Central memory CD8-positive, alpha-beta T cell (primary cell): ENCODE data around the gene ZNF594.
"Not testable (repeated sequence)": the region's sequence is repeated elsewhere in the genome, so short reads cannot be mapped to it uniquely, and the experiment has no call there.

Source experiments
- ATAC-seq: fragments of 150-1000 bp; cut with Tn5 transposase; replicated peaks from 2 replicates; pipeline ENCODE4 v1.10.0; 2022; ENCODE audit warnings: mild to moderate bottlenecking, moderate FRiP score, moderate number of reproducible peaks; ENCODE audit not compliant: poor library complexity, severe bottlenecking; ENCODE audit errors: extremely low read depth
- DNase-seq, 2 donors: peaks; one replicate each; pipeline ENCODE4 v3.0.0; 2021; ENCODE audit warnings: low spot score in 2 of 2
- H3K27ac Mint-ChIP-seq: one replicate; pipeline ENCODE4 v1.8.0; 2022; ENCODE audit warnings: low read depth, mild to moderate bottlenecking, moderate library complexity, mixed read lengths
- H3K27me3 Mint-ChIP-seq: one replicate; pipeline ENCODE4 v1.8.0; 2022; ENCODE audit warnings: mixed read lengths
- H3K36me3 Mint-ChIP-seq: one replicate; pipeline ENCODE4 v1.8.0; 2022; ENCODE audit warnings: mild to moderate bottlenecking, moderate library complexity, mixed read lengths; ENCODE audit not compliant: insufficient read depth
- H3K4me1 Mint-ChIP-seq: one replicate; pipeline ENCODE4 v1.8.0; 2022; ENCODE audit warnings: mixed read lengths
- H3K4me3 Mint-ChIP-seq: one replicate; pipeline ENCODE4 v1.8.0; 2022; ENCODE audit warnings: mild to moderate bottlenecking, moderate library complexity, mixed read lengths
- H3K9me3 Mint-ChIP-seq: one replicate; pipeline ENCODE4 v1.8.0; 2022; ENCODE audit warnings: mixed read lengths

Gene ZNF594

DNA sequence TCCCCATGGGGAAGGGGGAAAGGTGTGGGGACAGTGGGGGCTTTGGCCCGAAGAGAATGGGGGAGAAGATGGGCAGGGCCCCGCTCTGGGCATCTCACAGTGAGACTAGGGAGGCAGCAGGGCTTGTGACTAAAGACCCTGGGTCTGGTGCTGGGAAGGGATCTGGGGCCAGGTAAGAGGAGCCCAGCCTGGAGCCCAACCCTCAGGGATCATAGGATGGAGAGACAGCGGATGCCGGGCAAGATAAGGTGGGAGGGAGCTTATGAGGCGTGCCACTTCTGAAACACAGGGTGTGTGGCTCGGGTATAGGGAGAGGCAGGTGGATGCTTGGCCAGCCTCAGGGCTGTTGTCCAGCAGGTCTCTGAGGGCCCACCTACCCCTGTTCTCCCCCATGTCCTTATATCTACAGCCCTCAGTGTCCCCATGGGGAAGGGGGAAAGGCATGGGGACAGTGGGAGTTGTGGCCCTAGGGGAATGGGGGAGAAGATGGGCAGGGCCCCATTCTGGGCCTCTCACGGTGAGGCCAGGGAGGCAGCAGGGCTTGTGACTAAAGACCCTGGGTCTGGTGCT lies 60.4 kb downstream of the ZNF594 start:
- H3K27ac Mint-ChIP-seq: no peak overlapping the region
- ATAC-seq (no peak), DNase-seq (no peak)
- no peaks in the 10 kb centered on the region for H3K9me3 Mint-ChIP-seq
- no peaks in the 10 kb centered on the region for H3K36me3 Mint-ChIP-seq
- no peaks in the 10 kb centered on the region for H3K4me1 Mint-ChIP-seq
- peaks cover 13% of the 10 kb centered on the region for H3K27me3 Mint-ChIP-seq
- H3K4me3 Mint-ChIP-seq: no peak overlapping the region

DNA sequence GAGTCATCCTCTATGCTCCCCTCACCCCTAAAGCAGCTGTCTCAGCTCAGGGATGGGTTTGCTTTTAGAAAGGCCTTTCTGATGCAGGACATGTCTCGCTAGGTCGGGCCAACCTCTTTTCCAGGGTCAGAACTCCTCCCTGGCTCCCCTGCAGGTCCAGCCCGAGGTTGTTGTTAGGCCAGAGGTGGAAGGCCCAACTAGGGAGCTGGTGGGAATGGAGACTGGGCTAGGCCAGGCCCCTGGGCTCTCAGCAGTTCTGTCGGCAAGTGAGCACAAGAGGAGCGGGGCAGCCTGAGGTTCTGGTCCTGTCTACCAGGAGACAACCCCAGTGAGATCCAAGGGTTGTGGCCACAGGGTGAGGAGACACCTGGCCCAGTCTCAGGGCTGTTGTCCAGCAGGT lies 61.0 kb downstream of the ZNF594 start:
- not testable (repeated sequence) for H3K27ac Mint-ChIP-seq, H3K9me3 Mint-ChIP-seq, H3K4me1 Mint-ChIP-seq, ATAC-seq, DNase-seq, H3K4me3 Mint-ChIP-seq, H3K36me3 Mint-ChIP-seq
- H3K27me3 Mint-ChIP-seq: peaks cover 18% of the 10 kb centered on the region

DNA sequence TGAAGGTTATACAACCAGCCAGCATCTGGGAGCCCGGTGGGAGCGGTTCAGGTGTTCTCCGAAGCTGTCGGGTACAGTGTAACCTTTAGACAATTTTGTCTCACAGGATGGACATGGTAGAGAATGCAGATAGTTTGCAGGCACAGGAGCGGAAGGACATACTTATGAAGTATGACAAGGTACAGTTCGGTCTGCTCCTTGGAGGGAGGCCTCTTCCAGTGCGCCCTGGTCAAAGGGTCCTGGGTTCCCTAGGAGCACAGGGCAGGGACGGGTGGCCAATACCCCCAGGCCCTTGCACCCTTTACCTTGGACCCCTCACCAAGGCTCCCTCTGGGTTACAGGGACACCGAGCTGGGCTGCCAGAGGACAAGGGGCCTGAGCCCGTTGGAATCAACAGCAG lies 61.4 kb downstream of the ZNF594 start:
- peaks cover 19% of the 10 kb centered on the region for H3K27me3 Mint-ChIP-seq
- not testable (repeated sequence) for H3K4me1 Mint-ChIP-seq, H3K9me3 Mint-ChIP-seq, H3K27ac Mint-ChIP-seq, DNase-seq, H3K36me3 Mint-ChIP-seq, ATAC-seq, H3K4me3 Mint-ChIP-seq

DNA sequence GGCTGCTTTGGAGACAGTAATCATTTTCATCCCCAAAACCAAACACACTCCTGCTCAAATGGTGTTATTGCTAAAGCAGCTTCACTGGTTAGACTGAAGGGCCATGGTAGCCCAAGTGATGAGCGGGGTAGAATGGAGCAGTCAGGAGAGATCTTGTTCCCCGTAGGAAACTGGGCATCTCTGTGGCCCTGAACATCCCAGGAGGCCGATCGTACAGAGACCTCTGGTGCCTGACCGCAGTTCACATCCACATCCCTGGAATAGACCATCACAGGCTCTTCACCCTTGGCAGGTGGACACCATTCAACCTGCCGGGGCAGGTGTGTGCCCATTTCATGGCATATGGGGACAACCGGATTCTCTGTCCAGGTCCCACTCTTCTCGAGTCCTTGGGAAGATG lies 61.9 kb downstream of the ZNF594 start:
- H3K27ac Mint-ChIP-seq, H3K9me3 Mint-ChIP-seq, H3K4me1 Mint-ChIP-seq, H3K36me3 Mint-ChIP-seq, H3K4me3 Mint-ChIP-seq, DNase-seq, ATAC-seq: not testable (repeated sequence)
- H3K27me3 Mint-ChIP-seq: peaks cover 19% of the 10 kb centered on the region
